HG02763 (cell line): Measurements from ENCODE around the gene SLC44A2.

Experiments
- ATAC-seq: cut with Tn5 transposase; IDR thresholded peaks from one replicate; pipeline ENCODE4 v1.9.1; 2021; ENCODE audit warnings: mild to moderate bottlenecking, moderate library complexity; ENCODE audit not compliant: unreplicated experiment

SLC44A2 gene

DNA sequence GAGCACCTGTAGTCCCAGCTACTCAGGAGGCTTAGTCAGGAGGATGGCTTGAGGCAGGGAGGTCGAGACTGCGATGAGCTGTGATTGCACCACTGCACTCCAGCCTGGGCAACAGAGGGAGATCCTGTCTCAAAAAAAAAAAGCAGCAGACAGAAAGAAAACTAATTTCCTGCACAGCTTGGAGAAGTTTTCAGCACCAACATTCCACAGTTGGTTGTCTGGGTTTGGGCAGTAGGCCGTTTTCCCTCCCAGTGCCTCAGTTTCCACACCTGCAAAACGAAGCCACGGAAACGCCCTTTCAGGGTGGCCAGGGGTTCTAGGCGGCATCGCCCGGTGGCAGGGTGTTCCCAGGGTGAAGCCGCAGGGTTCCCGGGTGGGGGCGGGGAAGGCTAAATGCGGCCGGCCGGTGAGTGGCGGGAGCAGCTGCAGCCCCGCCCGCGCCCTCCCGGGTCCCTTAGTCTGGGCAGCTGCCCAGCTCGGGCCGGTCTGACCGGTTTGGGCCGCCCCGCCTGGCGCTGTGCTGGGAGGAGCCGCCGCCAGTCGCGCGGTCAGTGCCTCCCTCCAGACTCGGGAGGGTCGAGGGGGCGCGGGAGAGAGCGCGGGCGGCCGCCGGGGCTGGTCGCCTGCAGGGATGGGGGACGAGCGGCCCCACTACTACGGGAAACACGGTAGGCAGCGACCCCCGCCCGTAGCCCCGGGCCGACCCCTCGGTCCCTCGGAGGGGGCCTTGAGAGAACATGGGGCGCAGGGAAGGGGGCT is at the start of gene SLC44A2:
Gene SLC44A2 (plus strand): TSS at position 551 of the 759 bp plus-strand sequence. CDS start 81 bp downstream, at position 632.
- ATAC-seq, result no peak

GRCh38 chr19:10577951-10578350 is 47.4 kb upstream of the SLC44A2 start:
- no peak for ATAC-seq

DNA sequence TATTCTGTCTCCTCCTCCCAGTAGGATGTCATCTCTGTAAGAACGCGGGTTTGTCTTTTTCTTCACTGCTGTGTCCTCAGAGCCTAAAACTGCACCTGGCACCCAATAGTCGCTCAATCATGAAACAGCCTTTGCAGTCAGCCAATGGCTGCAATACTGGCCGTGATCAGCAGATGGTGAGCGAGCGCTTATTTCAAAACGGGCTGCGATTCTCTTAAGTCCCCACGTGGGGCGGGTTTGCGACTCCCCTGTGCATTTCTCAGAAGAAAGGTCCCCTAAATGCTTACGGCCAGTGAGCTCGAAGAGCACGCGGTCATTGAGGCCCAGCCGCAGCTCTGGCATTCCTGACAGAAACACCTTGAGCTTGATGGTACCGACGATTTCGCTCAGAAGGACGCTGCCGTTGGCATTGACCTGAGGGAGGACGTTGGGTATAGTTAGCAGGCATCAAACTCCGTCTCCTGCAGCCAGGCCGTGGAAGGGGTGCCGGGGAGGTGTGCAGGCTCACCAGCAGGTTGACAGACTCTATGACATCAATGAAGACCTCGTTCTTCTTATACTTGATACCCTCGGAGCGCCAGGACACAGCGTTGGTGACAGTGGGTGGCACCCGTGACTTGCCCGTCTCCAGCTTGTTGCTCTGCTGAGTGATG is 44.2 kb upstream of the SLC44A2 start:
- ATAC-seq, result no peak

GRCh38 chr19:10582091-10582490 is 43.3 kb upstream of the SLC44A2 start:
- ATAC-seq, result no peak

- no peak for ATAC-seq
Measured at GRCh38 chr19:10583036-10583776, 42.1 kb upstream of the SLC44A2 start.

DNA sequence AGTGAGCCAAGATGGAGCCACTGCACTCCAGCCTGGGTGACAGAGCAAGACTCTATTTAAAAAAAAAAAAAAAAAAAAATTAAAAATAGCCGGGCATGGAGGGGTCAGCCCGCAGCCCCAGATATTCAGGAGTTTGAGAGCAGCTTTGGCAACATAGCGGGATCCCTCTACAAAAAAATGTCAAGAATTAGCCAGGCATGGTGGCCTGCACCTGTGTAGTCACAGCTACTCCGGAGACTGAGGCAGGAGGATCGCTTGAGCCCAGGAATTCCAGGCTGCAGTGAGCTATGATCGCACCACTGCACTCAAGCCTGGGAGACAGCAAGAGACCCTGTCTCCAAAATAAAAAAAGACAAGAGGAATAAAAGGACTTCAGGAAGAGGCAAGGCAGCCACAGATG is 39.0 kb upstream of the SLC44A2 start:
- ATAC-seq, result no peak

- ATAC-seq, result no peak
Measured at GRCh38 chr19:10587022-10587838, 38.1 kb upstream of the SLC44A2 start, which contains the start of gene AP1M2. AP1M2 (minus strand) TSS chr19:10587312; CDS start chr19:10587231, 81 bp downstream.

GRCh38 chr19:10587839-10588150 is 37.6 kb upstream of the SLC44A2 start:
- no peak for ATAC-seq

DNA sequence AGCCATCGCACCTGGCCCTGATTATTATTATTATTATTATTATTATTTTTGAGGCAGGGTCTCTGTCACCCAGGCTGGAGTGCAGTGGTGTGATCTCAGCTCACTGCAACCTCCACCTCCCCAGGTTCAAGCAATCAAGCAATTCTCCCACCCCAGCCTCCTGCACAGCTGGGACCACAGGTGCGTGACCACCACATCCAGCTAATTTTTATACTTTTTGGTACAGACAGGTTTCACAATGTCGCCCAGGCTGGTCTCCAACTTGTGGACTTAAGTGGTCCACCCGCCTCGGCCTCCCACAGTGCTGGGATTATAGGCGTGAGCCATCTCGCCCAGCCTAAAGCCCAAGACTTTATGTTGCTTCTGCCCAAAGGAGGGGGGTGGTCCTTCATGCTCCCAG is 32.2 kb upstream of the SLC44A2 start:
- no peak for ATAC-seq

- ATAC-seq, result no peak
Measured at GRCh38 chr19:10593820-10594637, 31.3 kb upstream of the SLC44A2 start.

DNA sequence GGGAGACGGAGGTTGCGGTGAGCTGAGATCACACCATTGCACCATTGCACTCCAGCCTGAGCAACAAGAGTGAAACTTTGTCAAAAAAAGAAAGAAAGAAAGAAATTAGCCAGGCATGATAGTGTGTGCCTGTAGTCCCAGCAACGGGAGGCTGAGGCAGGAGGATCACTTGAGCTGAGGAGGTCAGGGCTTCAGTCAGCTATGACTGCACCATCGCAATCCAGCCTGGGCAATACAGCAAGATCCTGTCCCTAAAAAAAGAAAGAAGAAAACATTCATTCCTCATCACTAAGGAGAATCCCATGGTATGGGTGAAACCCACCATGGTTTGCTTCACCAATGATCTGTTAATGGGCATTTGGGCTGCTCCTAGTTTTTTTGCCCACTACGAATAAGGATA is 25.2 kb upstream of the SLC44A2 start:
- ATAC-seq, result no peak

DNA sequence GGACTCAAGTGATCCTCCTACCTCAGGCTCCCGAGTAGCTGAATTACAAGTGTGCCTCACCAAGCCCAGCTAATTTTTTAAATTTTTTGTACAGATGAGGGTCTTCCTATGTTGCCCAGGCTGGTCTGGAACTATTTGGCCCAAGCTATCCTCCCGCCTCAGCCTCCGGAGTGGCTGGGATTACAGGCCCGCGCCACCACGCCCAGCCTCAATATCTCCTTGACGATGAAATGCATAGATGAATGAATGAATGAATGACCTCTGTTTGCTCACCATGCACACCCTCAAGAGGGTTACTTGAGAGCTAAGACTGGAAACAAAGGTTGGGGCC is 23.4 kb upstream of the SLC44A2 start:
- no peak for ATAC-seq

DNA sequence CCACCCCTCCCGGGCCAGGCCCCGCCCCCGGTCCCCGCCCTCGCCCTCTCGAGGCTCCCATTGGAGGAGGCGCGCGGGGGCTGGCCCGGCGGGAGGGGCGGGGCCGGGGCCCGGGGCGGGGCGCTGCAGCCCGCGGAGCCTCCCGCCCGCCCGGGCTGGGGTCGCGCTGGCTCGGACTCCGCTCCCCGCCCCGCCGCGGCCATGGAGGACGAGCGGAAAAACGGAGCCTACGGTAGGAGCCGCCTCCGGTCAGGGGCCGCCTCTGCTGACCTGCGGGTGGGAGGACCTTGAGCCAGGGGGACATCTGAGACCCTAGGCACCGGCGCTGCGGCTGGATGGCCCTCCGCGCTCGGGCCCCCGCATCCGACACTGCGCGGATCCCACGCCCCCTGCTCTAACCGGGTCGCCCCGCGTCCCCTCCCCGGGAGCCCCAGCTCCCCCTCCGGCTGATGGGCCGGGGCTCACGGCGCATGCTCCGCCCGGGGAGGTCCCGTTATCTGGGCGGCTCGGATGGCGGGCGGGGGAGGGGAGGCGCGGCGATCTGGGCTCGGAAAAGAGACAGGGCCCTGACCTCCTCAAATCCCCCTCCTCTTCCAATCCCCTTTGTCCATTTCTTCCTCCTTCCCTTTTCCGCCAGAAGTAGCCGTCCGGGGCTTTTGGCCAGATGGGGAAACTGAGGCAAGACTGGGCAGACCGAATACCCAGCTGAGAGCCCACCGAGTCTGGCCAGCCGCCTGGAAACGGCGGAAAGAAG is 22.8 kb upstream of the SLC44A2 start:
- ATAC-seq, result peak; percentile 60

- ATAC-seq, result no peak
Measured at GRCh38 chr19:10603084-10603872, 22.1 kb upstream of the SLC44A2 start.

DNA sequence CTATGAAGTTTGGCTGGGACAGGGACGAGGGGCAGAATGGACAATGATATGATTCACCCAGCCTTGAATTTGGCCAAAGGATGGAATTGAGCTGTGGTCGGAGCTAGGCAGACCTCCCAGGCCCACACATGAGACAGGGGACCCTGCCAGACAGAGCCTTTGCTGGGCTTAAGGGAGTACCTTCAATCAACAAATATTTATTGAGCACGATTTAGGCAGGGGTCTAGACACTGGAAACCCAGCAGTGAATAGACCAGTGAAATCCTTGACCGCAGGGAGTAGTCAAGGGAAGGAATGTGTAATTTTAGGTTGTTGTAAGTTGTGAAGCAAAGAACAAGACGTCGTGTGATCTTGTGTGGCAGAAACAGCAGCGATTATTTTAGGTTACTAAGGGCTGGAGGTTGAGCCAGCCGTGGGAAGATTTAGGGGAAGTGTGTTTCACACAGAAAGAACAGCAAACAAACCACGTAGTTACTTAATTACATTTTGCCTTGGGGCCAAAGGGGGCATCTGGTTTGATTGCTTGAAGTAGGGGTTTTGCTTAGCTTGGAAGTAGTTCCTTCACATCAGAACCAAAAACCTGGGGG is 21.4 kb upstream of the SLC44A2 start:
- ATAC-seq, result no peak

- no peak for ATAC-seq
Measured at GRCh38 chr19:10604460-10604980, 20.8 kb upstream of the SLC44A2 start.

DNA sequence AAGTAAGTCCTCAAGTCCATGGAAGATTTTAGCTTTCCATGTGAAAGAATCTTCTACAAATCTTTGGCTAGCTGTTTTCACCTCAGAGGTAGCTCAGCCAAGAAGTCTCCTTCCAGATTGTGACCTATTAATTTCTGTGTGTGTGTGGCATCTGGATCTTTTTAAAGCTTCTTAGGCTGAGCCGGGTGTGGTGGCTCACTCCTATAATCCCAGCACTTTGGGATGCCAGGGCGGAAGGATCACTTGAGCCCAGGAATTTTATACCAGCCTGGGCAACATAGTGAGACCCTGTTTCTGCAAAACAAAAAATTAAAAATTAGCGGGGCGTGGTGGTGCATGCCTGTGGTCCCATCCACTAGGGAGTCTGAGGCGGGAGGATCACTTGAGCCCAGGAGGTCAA is 13.4 kb upstream of the SLC44A2 start:
- ATAC-seq, result no peak

GRCh38 chr19:10612499-10613119 is 12.7 kb upstream of the SLC44A2 start:
- no peak for ATAC-seq
